Stimulated activated CD8-positive, alpha-beta memory T cell treated with anti-CD3 and anti-CD28 coated beads, Interleukin-15, amount 100 ng/mL, for 4 hours (primary cell): Measurements from ENCODE around the gene TIGIT.

ENCODE experiments used
- DNase-seq, 2 donors: peaks; one replicate each; pipeline ENCODE4 v3.0.0-alpha.2; 2020; ENCODE audit warnings: low read depth in 2 of 2

Gene TIGIT

GRCh38 chr3:114351123-114351821, 57.4 kb downstream of the TIGIT start:
- no peak for DNase-seq

- DNase-seq: no peak
These were observed 58.0 kb downstream of the TIGIT start for GRCh38 chr3:114351822-114352145.

- no peak for DNase-seq
These were observed 61.8 kb downstream of the TIGIT start for GRCh38 chr3:114355653-114356052.

GRCh38 chr3:114356066-114356465, 62.2 kb downstream of the TIGIT start:
- no peak for DNase-seq

- no peak for DNase-seq
These were observed 62.7 kb downstream of the TIGIT start for GRCh38 chr3:114356525-114356924.
